ENCODE measurements around the gene METTL14. TPM values are rescaled to one million over a fixed set of nuclear protein-coding genes. Genes with fewer than 3 reads are reported as not detected.

The METTL14 gene
- total RNA-seq, 4 donors from 2014 or later: 32.2 to 50.4 (median 39.0) TPM

GRCh38 chr4:118739022-118739713 lies 54.0 kb downstream of the METTL14 start:
- TF ChIP-seq CTCF (IDR thresholded peaks at IDR 0.05; ENCODE audit: low read depth): no peak

GRCh38 chr4:118740869-118741268 lies 55.7 kb downstream of the METTL14 start:
- TF ChIP-seq CTCF (IDR thresholded peaks at IDR 0.05; ENCODE audit: low read depth): no peak

GRCh38 chr4:118741301-118741855 lies 56.2 kb downstream of the METTL14 start:
- TF ChIP-seq CTCF (IDR thresholded peaks at IDR 0.05; ENCODE audit: low read depth): no peak

- no peak for TF ChIP-seq CTCF (IDR thresholded peaks at IDR 0.05; ENCODE audit: low read depth)
These were observed 56.9 kb downstream of the METTL14 start for GRCh38 chr4:118742050-118742449.

- no peak for TF ChIP-seq CTCF (IDR thresholded peaks at IDR 0.05; ENCODE audit: low read depth)
These were observed 58.7 kb downstream of the METTL14 start for GRCh38 chr4:118743867-118744266.

- TF ChIP-seq CTCF (IDR thresholded peaks at IDR 0.05; ENCODE audit: low read depth): no peak
These were observed 60.2 kb downstream of the METTL14 start for GRCh38 chr4:118745357-118745756.

- no peak for TF ChIP-seq CTCF (IDR thresholded peaks at IDR 0.05; ENCODE audit: low read depth)
These were observed 61.2 kb downstream of the METTL14 start for GRCh38 chr4:118746251-118746919.

Measured in subcutaneous adipose tissue (tissue), 4 donors.